GM12878 (cell line): ENCODE measurements around the gene SHPK.

Source experiments
- POLR2A ChIP-seq: IDR thresholded peaks from 2 replicates; pipeline ENCODE4 v1.6.1; 2011; ENCODE audit warnings: low read depth, mild to moderate bottlenecking, low read length
- SMC3 ChIP-seq: IDR thresholded peaks from 2 replicates; pipeline ENCODE4 v1.6.1; 2011; ENCODE audit warnings: low read length, improper control_type of control experiment, borderline replicate concordance
- TAF1 ChIP-seq: IDR thresholded peaks from 2 replicates; pipeline ENCODE4 v1.6.1; 2011; ENCODE audit warnings: mild to moderate bottlenecking, low read depth, low read length, borderline replicate concordance

- TF ChIP-seq POLR2A (peak; percentile 77), SMC3 (no peak), TAF1 (peak; percentile 73)
Observed at GRCh38 chr17:3636154-3636907, at the start of gene SHPK, which contains the start of gene CTNS.
